ENCODE results near the gene LRMDA. TPM values are rescaled to one million over a fixed set of nuclear protein-coding genes. Genes with fewer than 3 reads are reported as not detected.

Gene LRMDA
- total and polyA plus RNA-seq, 2 of the 8 experiments (the other 6 are each of a cell fraction or from before 2014, with no cell fraction given): 0.86 to 2.8 TPM

- FAIRE-seq (no peak), DNase-seq (ENCODE audit: low read depth in 1 of 2, low spot score in 2 of 2) (peak in 1 of 2 experiments; percentile 86)
- Histone ChIP-seq H4K20me1 (replicated peaks in 1 of 2; ENCODE audit: control insufficient read depth in 1 of 2, insufficient read depth in 2 of 2, low read length in 2 of 2) (peaks cover 5 to 19% of the 10 kb centered on the region in 2 experiments), H3K9me3 (ENCODE audit: insufficient read depth in 2 of 2, low read depth in 1 of 2, low read length in 1 of 2) (no peaks in the 10 kb centered on the region; a peak in 1 of 4 replicates), H2BK12ac (ENCODE audit: low read depth, low read length) (no peak overlapping the region), H3K9ac (replicated peaks in 1 of 4; ENCODE audit: extremely low read depth in 1 of 4, low read depth in 3 of 4, low read length in 3 of 4) (no peak overlapping the region), H3K79me1 (ENCODE audit: low read depth, low read length) (no peaks in the 10 kb centered on the region), H2BK5ac (ENCODE audit: low read depth, low read length) (no peak overlapping the region), H4K8ac (ENCODE audit: extremely low read depth, insufficient read depth, low read length) (peak overlapping the region; percentile 39; the same call in 1 of the 2 replicates), H3K56ac (replicated peaks; ENCODE audit: insufficient read length, low read depth, low read length) (no peak overlapping the region), H3K27me3 (replicated peaks in 1 of 4; ENCODE audit: control insufficient read depth in 3 of 4, extremely low read depth in 1 of 4, insufficient read depth in 3 of 4, low read length in 3 of 4) (peaks cover 79 to 99% (median 88%) of the 10 kb centered on the region in 4 experiments), H2BK20ac (ENCODE audit: low read length) (no peak overlapping the region), H4K91ac (replicated peaks; ENCODE audit: insufficient read length, low read length) (no peak overlapping the region), H3K36me3 (ENCODE audit: control insufficient read depth in 2 of 4, insufficient read depth in 4 of 4, low read length in 3 of 4) (peaks cover 0 to 5% (median 0%) of the 10 kb centered on the region in 4 experiments; a peak in 1 of 8 replicates), H2AFZ (ENCODE audit: low read length) (no peak overlapping the region), H3K4me3 (ENCODE audit: extremely low read depth in 1 of 4, insufficient read depth in 2 of 4, low read depth in 3 of 4, low read length in 4 of 4) (peak overlapping the region; percentile 10 to 64 (median 28); a peak in 6 of 8 replicates), H2BK15ac (ENCODE audit: low read length) (no peak overlapping the region), H2BK120ac (replicated peaks; ENCODE audit: low read depth, low read length) (no peak overlapping the region), H3K18ac (ENCODE audit: extremely low read depth, low read length) (peak overlapping the region; percentile 32; the same call in 1 of the 2 replicates), H3K14ac (ENCODE audit: insufficient read length) (no peak overlapping the region), H3K4ac (replicated peaks; ENCODE audit: insufficient read length, low read depth, low read length) (no peak overlapping the region), H3K4me1 (replicated peaks in 1 of 4; ENCODE audit: control insufficient read depth in 3 of 4, insufficient read depth in 4 of 4, low read length in 3 of 4) (peaks cover 0 to 58% (median 28%) of the 10 kb centered on the region in 4 experiments; a peak in 6 of 7 replicates), H3K27ac (ENCODE audit: low read depth, low read length) (no peak overlapping the region), H3K4me2 (ENCODE audit: insufficient read depth in 1 of 2, low read depth in 2 of 2, low read length in 2 of 2) (peak overlapping the region; percentile 91 to 97), H4K5ac (ENCODE audit: insufficient read length, low read depth, low read length) (no peak overlapping the region), H2AK5ac (ENCODE audit: low read depth, low read length) (no peak overlapping the region), H3K79me2 (ENCODE audit: control insufficient read depth in 1 of 2, insufficient read depth in 2 of 2, low read length in 2 of 2) (no peaks in the 10 kb centered on the region), H3K23ac (ENCODE audit: insufficient read length) (no peak overlapping the region), H3K23me2 (ENCODE audit: low read depth, low read length) (peaks cover 43% of the 10 kb centered on the region)
- POLR2A ChIA-PET (ENCODE audit: partially characterized antibody): interaction anchor here (1.3 to 1.6 kb wide), 2 partner anchors 10 to 17 kb away, joined by 4 to 5 read pairs; no protein-coding TSS in a partner anchor
- 5% methylated on average over 32 of the region's 71 CpGs; no CpG with 5 or more reads in 1 of the 2 experiments for WGBS, 2 experiments (ENCODE audit: extremely low coverage in 1 of 2, insufficient coverage in 1 of 2, insufficient read length in 1 of 2, insufficient replicate concordance in 2 of 2, low coverage in 1 of 2, low lambda C conversion rate in 2 of 2, missing lambda C conversion rate in 1 of 2)
- CTCF ChIA-PET (ENCODE audit: partially characterized antibody): interaction anchor here (0.6 to 2.9 kb wide), 21 partner anchors 10 to 904 kb away, joined by 3 to 8 read pairs (median 3); no protein-coding TSS in a partner anchor
- peak; percentile 15 for TF ChIP-seq SUZ12 (IDR thresholded peaks at IDR 0.05; ENCODE audit: low read length)
- TF ChIP-seq EZH2 (IDR thresholded peaks at IDR 0.05; ENCODE audit: low read depth, low read length, severe bottlenecking): peak; percentile 82
- no peak for TF ChIP-seq SIN3A (conservative IDR thresholded peaks at IDR 0.05 in 1 of 2, IDR thresholded peaks at IDR 0.05 in 1 of 2; ENCODE audit: low read depth in 1 of 2, low read length in 2 of 2)
- no peak for TF ChIP-seq KDM4A (IDR thresholded peaks at IDR 0.05; ENCODE audit: low read depth, low read length, severe bottlenecking)
- no peak for TF ChIP-seq SRF (IDR thresholded peaks at IDR 0.05; ENCODE audit: low read depth, low read length)
- TF ChIP-seq RAD21 (IDR thresholded peaks at IDR 0.05 in 1 of 2, conservative IDR thresholded peaks at IDR 0.05 in 1 of 2; ENCODE audit: low read depth in 2 of 2, low read length in 2 of 2): peak; percentile 56 to 65
- TF ChIP-seq ASH2L (IDR thresholded peaks at IDR 0.05; ENCODE audit: low read length): no peak
- TF ChIP-seq NANOG (IDR thresholded peaks at IDR 0.05; ENCODE audit: insufficient read depth, low read depth, low read length, poor library complexity, severe bottlenecking): no peak
- TF ChIP-seq GTF2F1 (IDR thresholded peaks at IDR 0.05; ENCODE audit: borderline replicate concordance, low read depth, low read length): no peak
- TF ChIP-seq TCF12 (IDR thresholded peaks at IDR 0.05; ENCODE audit: low read depth, low read length): no peak
- no peak for TF ChIP-seq CHD1 (IDR thresholded peaks at IDR 0.05; ENCODE audit: low read depth, low read length)
Measured at GRCh38 chr10:75399461-75400162, 31.8 kb upstream of the LRMDA start.
